Lung (tissue), 12 donors: ENCODE measurements around the gene FLII. TPM values are rescaled to one million over a fixed set of nuclear protein-coding genes. Genes with fewer than 3 reads are reported as not detected.

Experiments used
- ATAC-seq: fragments of 200-7000 bp; cut with Tn5 transposase; one replicate; pipeline ENCODE4 v1.9.1; 2020; ENCODE audit warnings: moderate number of reproducible peaks; ENCODE audit not compliant: insufficient read depth, low FRiP score
- DNase-seq, 3 donors: peaks; one replicate each; pipeline ENCODE4 v3.0.0-alpha.2; 2013 to 2017
- H3K27ac ChIP-seq, 2 donors: one replicate each; pipeline ENCODE4 v1.5.1; 2013; ENCODE audit warnings: mild to moderate bottlenecking in 2 of 2, moderate library complexity in 2 of 2, control low read depth in 1 of 2, inconsistent platforms in 1 of 2, low read depth in 1 of 2, low read length in 1 of 2
- H3K27me3 ChIP-seq, 3 donors: one replicate each; pipeline ENCODE4 v1.5.1; 2013; ENCODE audit warnings: low read length in 2 of 3; ENCODE audit not compliant: control insufficient read depth in 3 of 3, insufficient read depth in 3 of 3
- H3K36me3 ChIP-seq, 4 donors: one replicate each; pipeline ENCODE4 v1.5.1; 2013; ENCODE audit warnings: low read length in 4 of 4, mild to moderate bottlenecking in 1 of 4, moderate library complexity in 1 of 4; ENCODE audit not compliant: control insufficient read depth in 4 of 4, insufficient read depth in 4 of 4
- H3K4me1 ChIP-seq, 5 donors: one replicate each; pipeline ENCODE4 v1.5.1; 2013; ENCODE audit warnings: low read length in 5 of 5, mild to moderate bottlenecking in 2 of 5, moderate library complexity in 1 of 5; ENCODE audit not compliant: control insufficient read depth in 5 of 5, insufficient read depth in 5 of 5
- H3K4me3 ChIP-seq: one replicate; pipeline ENCODE4 v1.5.1; 2013; ENCODE audit warnings: mild to moderate bottlenecking, control low read depth, moderate library complexity
- H3K9ac ChIP-seq, 2 donors: one replicate each; pipeline ENCODE4 v1.5.1; 2013; ENCODE audit warnings: low read length in 2 of 2, control low read depth in 1 of 2; ENCODE audit not compliant: insufficient read depth in 1 of 2
- H3K9me3 ChIP-seq, 4 donors: one replicate each; pipeline ENCODE4 v1.5.1; 2013; ENCODE audit warnings: low read length in 3 of 4, mild to moderate bottlenecking in 1 of 4, moderate library complexity in 1 of 4; ENCODE audit not compliant: control insufficient read depth in 4 of 4, insufficient read depth in 3 of 4
- WGBS, 2 donors: extraction: QIAGEN DNeasy Blood & Tissue Kit; methylation state at CpG; one replicate each; pipeline ENCODE4 v1.1.7; 2013; 5-methylcytosine and 5-hydroxymethylcytosine counted together
- polyA plus RNA-seq, 2 donors: library from polyadenylated mRNA; stranded (reverse); fragments of 200-250 nt; gene quantifications; one replicate each; pipeline ENCODE4 v1.2.1, GENCODE V29; 2013
- total RNA-seq, 2 donors: library from RNA; depleted of rRNA in 1 of 2; stranded (reverse); fragments of >200 nt in 1 of 2; gene quantifications; one replicate each; pipeline ENCODE4 v1.2.1, GENCODE V29; 2014 to 2021
- TF ChIP-seq, protein P1 (sequence below): IDR thresholded peaks from 2 replicates; pipeline ENCODE4 v1.5.1; 2012; ENCODE audit warnings: mild to moderate bottlenecking; ENCODE audit errors: control extremely low read depth, extremely low read depth
- donor health status: control.
- donor health status: control.
- donor health status: Bipolar disorder and iron deficiency.
- donor health status: healthy.
- donor health status: DM: yes; HTN: yes; CAD: no.

FLII gene
- total and polyA plus RNA-seq, 4 donors = 152 to 391 (median 266) TPM

DNA sequence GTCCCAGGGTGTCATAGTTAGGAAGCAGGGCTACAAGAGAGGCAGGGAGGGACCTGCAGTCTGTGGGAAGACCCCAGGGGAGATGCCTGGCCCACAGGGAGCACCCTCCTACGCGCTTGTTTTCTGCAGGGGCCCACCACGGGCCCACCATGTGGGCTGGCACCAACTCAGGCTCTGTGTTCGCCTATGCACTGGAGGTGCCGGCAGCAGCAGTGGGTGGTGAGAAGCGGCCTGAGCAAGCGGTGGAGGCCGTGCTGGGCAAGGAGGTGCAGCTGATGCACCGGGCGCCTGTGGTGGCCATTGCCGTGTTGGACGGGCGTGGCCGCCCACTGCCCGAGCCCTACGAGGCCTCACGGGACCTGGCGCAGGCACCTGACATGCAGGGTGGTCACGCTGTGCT, 18.1 kb downstream of the FLII start:
- no peak overlapping the region for H3K9ac ChIP-seq
- no peaks in the 10 kb centered on the region for H3K4me1 ChIP-seq
- H3K27ac ChIP-seq = no peak overlapping the region
- H3K4me3 ChIP-seq = no peak overlapping the region
- H3K36me3 ChIP-seq = peaks cover 0 to 58% (median 36%) of the 10 kb centered on the region in 4 donors
- DNase-seq (no peak), ATAC-seq (no peak)
- no peaks in the 10 kb centered on the region for H3K27me3 ChIP-seq
- WGBS, 2 donors = 95% methylated on average over 19 of the region's 19 CpGs
- TF ChIP-seq, protein P1, sequence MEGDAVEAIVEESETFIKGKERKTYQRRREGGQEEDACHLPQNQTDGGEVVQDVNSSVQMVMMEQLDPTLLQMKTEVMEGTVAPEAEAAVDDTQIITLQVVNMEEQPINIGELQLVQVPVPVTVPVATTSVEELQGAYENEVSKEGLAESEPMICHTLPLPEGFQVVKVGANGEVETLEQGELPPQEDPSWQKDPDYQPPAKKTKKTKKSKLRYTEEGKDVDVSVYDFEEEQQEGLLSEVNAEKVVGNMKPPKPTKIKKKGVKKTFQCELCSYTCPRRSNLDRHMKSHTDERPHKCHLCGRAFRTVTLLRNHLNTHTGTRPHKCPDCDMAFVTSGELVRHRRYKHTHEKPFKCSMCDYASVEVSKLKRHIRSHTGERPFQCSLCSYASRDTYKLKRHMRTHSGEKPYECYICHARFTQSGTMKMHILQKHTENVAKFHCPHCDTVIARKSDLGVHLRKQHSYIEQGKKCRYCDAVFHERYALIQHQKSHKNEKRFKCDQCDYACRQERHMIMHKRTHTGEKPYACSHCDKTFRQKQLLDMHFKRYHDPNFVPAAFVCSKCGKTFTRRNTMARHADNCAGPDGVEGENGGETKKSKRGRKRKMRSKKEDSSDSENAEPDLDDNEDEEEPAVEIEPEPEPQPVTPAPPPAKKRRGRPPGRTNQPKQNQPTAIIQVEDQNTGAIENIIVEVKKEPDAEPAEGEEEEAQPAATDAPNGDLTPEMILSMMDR = no peak
- H3K9me3 ChIP-seq = no peaks in the 10 kb centered on the region

GRCh38 chr17:18238299-18238698, 20.2 kb downstream of the FLII start:
- H3K36me3 ChIP-seq = peaks cover 0 to 56% (median 36%) of the 10 kb centered on the region in 4 donors
- 93 to 94% methylated on average over 18 of the region's 18 CpGs for WGBS, 2 donors
- H3K27me3 ChIP-seq = no peaks in the 10 kb centered on the region
- TF ChIP-seq, protein P1 = no peak
- no peak overlapping the region for H3K4me3 ChIP-seq
- no peak overlapping the region for H3K9ac ChIP-seq
- H3K4me1 ChIP-seq = no peaks in the 10 kb centered on the region
- H3K9me3 ChIP-seq = no peaks in the 10 kb centered on the region
- DNase-seq (no peak), ATAC-seq (no peak)
- no peak overlapping the region for H3K27ac ChIP-seq

GRCh38 chr17:18237461-18237860, 21.1 kb downstream of the FLII start:
- WGBS, 2 donors = 94 to 98% methylated on average over 17 to 20 of the region's 20 CpGs
- DNase-seq (no peak), ATAC-seq (no peak)
- no peak overlapping the region for H3K27ac ChIP-seq
- H3K4me3 ChIP-seq = no peak overlapping the region
- H3K27me3 ChIP-seq = no peaks in the 10 kb centered on the region
- no peak overlapping the region for H3K9ac ChIP-seq
- no peaks in the 10 kb centered on the region for H3K4me1 ChIP-seq
- TF ChIP-seq, protein P1 = no peak
- H3K36me3 ChIP-seq = peaks cover 0 to 55% (median 37%) of the 10 kb centered on the region in 4 donors
- no peaks in the 10 kb centered on the region for H3K9me3 ChIP-seq

DNA sequence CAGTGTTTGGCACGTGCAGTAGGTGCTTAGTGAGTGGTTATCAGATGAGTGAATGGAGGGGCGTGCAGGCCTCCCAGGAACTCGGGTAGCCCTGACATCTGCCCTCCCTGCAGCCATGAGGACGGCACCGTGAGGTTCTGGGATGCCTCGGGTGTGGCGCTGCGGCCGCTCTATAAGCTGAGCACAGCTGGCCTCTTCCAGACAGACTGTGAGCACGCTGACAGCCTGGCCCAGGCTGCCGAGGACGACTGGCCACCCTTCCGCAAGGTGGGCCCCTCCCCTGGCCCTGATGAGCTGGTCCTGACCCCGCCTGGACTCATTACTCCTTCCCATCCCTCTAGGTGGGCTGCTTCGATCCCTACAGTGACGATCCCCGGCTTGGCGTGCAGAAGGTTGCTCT, 22.0 kb downstream of the FLII start:
- Histone ChIP-seq H3K4me3 (no peak overlapping the region), H3K27me3 (no peaks in the 10 kb centered on the region), H3K36me3 (peaks cover 0 to 46% (median 32%) of the 10 kb centered on the region in 4 donors), H3K4me1 (no peaks in the 10 kb centered on the region), H3K9ac (no peak overlapping the region), H3K27ac (no peak overlapping the region), H3K9me3 (no peaks in the 10 kb centered on the region)
- TF ChIP-seq, protein P1 = no peak
- WGBS, 2 donors = 95% methylated on average over 18 of the region's 18 CpGs
- DNase-seq (no peak), ATAC-seq (no peak)
